Endodermal cell (in vitro differentiated cells): Measurements from ENCODE around the gene XYLT1. TPM values are rescaled to one million over a fixed set of nuclear protein-coding genes. Genes with fewer than 3 reads are reported as not detected.

Experiments
- DNase-seq: peaks from one replicate; pipeline ENCODE4 v3.0.0-alpha.2; 2017
- H3K27ac ChIP-seq: 2 replicates; pipeline ENCODE4 v1.5.1; 2013; ENCODE audit warnings: mild to moderate bottlenecking, low read depth, low read length, moderate library complexity
- H3K27me3 ChIP-seq: 2 replicates; pipeline ENCODE4 v1.6.1; 2013; ENCODE audit warnings: mild to moderate bottlenecking, low read length, moderate library complexity; ENCODE audit not compliant: insufficient read depth, control insufficient read depth, poor library complexity, severe bottlenecking
- H3K36me3 ChIP-seq: 2 replicates; pipeline ENCODE4 v1.7.0; 2013; ENCODE audit warnings: mild to moderate bottlenecking, low read length, moderate library complexity; ENCODE audit not compliant: control insufficient read depth, insufficient read depth
- H3K4me1 ChIP-seq: one replicate; pipeline ENCODE4 v1.7.0; 2013; ENCODE audit warnings: low read length; ENCODE audit not compliant: control insufficient read depth, insufficient read depth
- H3K4me3 ChIP-seq: 2 replicates; pipeline ENCODE4 v1.5.1; 2013; ENCODE audit warnings: mild to moderate bottlenecking, low read length, moderate library complexity
- H3K9ac ChIP-seq: 2 replicates; pipeline ENCODE4 v1.6.1; 2013; ENCODE audit warnings: mild to moderate bottlenecking, low read length, moderate library complexity; ENCODE audit not compliant: poor library complexity, severe bottlenecking; ENCODE audit errors: extremely low read depth
- H3K9me3 ChIP-seq: 2 replicates; pipeline ENCODE4 v1.6.1; 2013; ENCODE audit warnings: mild to moderate bottlenecking, low read length, moderate library complexity; ENCODE audit not compliant: control insufficient read depth
- H3K27ac Mint-ChIP-seq: 2 replicates; pipeline ENCODE4 v1.8.0; 2020; ENCODE audit warnings: mixed read lengths
- H3K27me3 Mint-ChIP-seq: 2 replicates; pipeline ENCODE4 v1.8.0; 2021; ENCODE audit warnings: mild to moderate bottlenecking, mixed read lengths; ENCODE audit not compliant: insufficient read depth
- H3K36me3 Mint-ChIP-seq: 2 replicates; pipeline ENCODE4 v1.8.0; 2020; ENCODE audit warnings: low read depth, mixed read lengths
- H3K4me1 Mint-ChIP-seq: 2 replicates; pipeline ENCODE4 v1.8.0; 2020; ENCODE audit warnings: mixed read lengths
- H3K4me3 Mint-ChIP-seq: 2 replicates; pipeline ENCODE4 v1.8.0; 2020; ENCODE audit warnings: mild to moderate bottlenecking, moderate library complexity, mixed read lengths
- H3K9me3 Mint-ChIP-seq: 2 replicates; pipeline ENCODE4 v1.8.0; 2020; ENCODE audit warnings: mild to moderate bottlenecking, mixed read lengths
- WGBS, 2 experiments: methylation state at CpG; one replicate each; pipeline versions ENCODE4 v1.1.5 to v1.1.7; 2013; ENCODE audit warnings: missing lambda C conversion rate in 2 of 2, mixed read lengths in 1 of 2; ENCODE audit not compliant: insufficient coverage in 1 of 2, insufficient read length in 1 of 2; 5-methylcytosine and 5-hydroxymethylcytosine counted together
- total RNA-seq, 2 donors: library from RNA; stranded (reverse); fragmentation: NEBNext Ultra II Directional in 1 of 2; extraction: Animal tissue kit (Norgen Biotek cat#: 25700) in 1 of 2; gene quantifications; 2 replicates in 1 of 2; 3 replicates in 1 of 2; pipeline ENCODE4 v1.2.1, GENCODE V29; 2021
- TF ChIP-seq, protein P1 (sequence below): fragments of 200-600 bp; sonication (generic); conservative IDR thresholded peaks from 2 replicates; pipeline ENCODE4 v1.5.0; 2021; ENCODE audit warnings: antibody characterized with exemption, mild to moderate bottlenecking

XYLT1 gene
- total RNA-seq, 2 donors from 2014 or later: 26.8 to 28.5 TPM

- no peak overlapping the region for H3K4me3 ChIP-seq
- TF ChIP-seq, protein P1, sequence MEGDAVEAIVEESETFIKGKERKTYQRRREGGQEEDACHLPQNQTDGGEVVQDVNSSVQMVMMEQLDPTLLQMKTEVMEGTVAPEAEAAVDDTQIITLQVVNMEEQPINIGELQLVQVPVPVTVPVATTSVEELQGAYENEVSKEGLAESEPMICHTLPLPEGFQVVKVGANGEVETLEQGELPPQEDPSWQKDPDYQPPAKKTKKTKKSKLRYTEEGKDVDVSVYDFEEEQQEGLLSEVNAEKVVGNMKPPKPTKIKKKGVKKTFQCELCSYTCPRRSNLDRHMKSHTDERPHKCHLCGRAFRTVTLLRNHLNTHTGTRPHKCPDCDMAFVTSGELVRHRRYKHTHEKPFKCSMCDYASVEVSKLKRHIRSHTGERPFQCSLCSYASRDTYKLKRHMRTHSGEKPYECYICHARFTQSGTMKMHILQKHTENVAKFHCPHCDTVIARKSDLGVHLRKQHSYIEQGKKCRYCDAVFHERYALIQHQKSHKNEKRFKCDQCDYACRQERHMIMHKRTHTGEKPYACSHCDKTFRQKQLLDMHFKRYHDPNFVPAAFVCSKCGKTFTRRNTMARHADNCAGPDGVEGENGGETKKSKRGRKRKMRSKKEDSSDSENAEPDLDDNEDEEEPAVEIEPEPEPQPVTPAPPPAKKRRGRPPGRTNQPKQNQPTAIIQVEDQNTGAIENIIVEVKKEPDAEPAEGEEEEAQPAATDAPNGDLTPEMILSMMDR: no peak
- H3K4me1 Mint-ChIP-seq: peaks cover 20% of the 10 kb centered on the region
- H3K9me3 ChIP-seq: peaks cover 15% of the 10 kb centered on the region
- no peak overlapping the region for H3K9ac ChIP-seq
- H3K9me3 Mint-ChIP-seq: peaks cover 2% of the 10 kb centered on the region
- no peak overlapping the region for H3K4me3 Mint-ChIP-seq
- peaks cover 22% of the 10 kb centered on the region for H3K27me3 Mint-ChIP-seq
- peaks cover 5% of the 10 kb centered on the region for H3K4me1 ChIP-seq
- DNase-seq: no peak
- peaks cover 24% of the 10 kb centered on the region for H3K27me3 ChIP-seq
- peaks cover 3% of the 10 kb centered on the region for H3K36me3 ChIP-seq
- H3K27ac Mint-ChIP-seq: no peak overlapping the region
- H3K36me3 Mint-ChIP-seq: peaks cover 16% of the 10 kb centered on the region
- 91 to 100% methylated on average over 2 to 4 of the region's 4 CpGs for WGBS, 2 experiments
- no peak overlapping the region for H3K27ac ChIP-seq
These were observed 30.6 kb downstream of the XYLT1 start for GRCh38 chr16:17440131-17440530.

DNA sequence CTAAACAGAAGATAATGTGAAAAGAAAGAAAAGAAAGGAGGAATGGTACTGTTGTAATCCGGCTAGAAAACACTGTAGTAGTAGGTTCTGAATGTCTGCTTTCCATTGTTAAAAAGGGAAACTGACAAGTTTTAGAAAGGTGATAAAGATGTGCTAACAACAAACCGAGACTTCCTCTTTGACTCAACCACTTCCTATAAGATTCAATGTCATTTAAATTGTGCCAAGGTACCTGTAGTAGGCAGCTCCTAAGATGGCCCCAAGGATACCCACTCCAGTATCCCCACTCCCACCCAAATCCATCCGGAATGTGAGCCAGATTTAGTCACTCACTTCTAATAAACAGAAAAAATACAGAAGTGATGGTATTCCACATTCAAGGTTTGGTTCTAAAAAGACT, 31.2 kb downstream of the XYLT1 start:
- H3K36me3 Mint-ChIP-seq: peaks cover 16% of the 10 kb centered on the region
- no peaks in the 10 kb centered on the region for H3K36me3 ChIP-seq
- H3K9me3 Mint-ChIP-seq: peaks cover 2% of the 10 kb centered on the region
- no peak overlapping the region for H3K4me3 ChIP-seq
- no peak overlapping the region for H3K27ac ChIP-seq
- peaks cover 24% of the 10 kb centered on the region for H3K27me3 ChIP-seq
- DNase-seq: no peak
- TF ChIP-seq, protein P1: no peak
- H3K4me1 Mint-ChIP-seq: peaks cover 20% of the 10 kb centered on the region
- peaks cover 15% of the 10 kb centered on the region for H3K9me3 ChIP-seq
- H3K4me1 ChIP-seq: peaks cover 5% of the 10 kb centered on the region
- 83% methylated on average over 3 of the region's 3 CpGs; no CpG with 5 or more reads in 1 of the 2 experiments for WGBS, 2 experiments
- H3K9ac ChIP-seq: no peak overlapping the region
- H3K4me3 Mint-ChIP-seq: no peak overlapping the region
- no peak overlapping the region for H3K27ac Mint-ChIP-seq
- peaks cover 22% of the 10 kb centered on the region for H3K27me3 Mint-ChIP-seq

DNA sequence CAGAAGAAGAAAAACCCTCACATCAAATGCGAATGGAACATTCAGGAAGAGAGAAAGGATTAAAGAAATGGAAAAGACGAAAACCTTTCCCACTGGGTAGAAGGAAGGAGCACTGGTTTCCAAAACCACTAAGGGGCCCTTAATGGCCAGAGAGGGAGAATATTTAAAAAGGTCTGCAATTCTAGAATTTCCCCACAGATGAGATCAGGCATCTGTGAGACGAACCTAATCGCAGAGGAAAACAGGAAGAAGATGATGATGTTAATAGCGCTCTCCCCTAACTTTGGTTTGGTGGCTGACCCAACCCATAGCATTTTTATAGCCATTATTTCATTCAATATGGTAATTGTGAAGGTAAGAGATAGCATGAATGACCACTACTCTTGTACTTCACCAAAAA, 32.8 kb downstream of the XYLT1 start:
- Histone ChIP-seq H3K27me3 (peaks cover 24% of the 10 kb centered on the region), H3K27ac (no peak overlapping the region), H3K36me3 (no peaks in the 10 kb centered on the region), H3K4me3 (no peak overlapping the region), H3K4me1 (peaks cover 8% of the 10 kb centered on the region), H3K9ac (no peak overlapping the region), H3K9me3 (peaks cover 8% of the 10 kb centered on the region)
- peaks cover 20% of the 10 kb centered on the region for H3K27me3 Mint-ChIP-seq
- H3K27ac Mint-ChIP-seq: no peak overlapping the region
- 96% methylated on average over 5 of the region's 5 CpGs; no CpG with 5 or more reads in 1 of the 2 experiments for WGBS, 2 experiments
- TF ChIP-seq, protein P1: no peak
- peaks cover 34% of the 10 kb centered on the region for H3K4me1 Mint-ChIP-seq
- no peak overlapping the region for H3K4me3 Mint-ChIP-seq
- H3K36me3 Mint-ChIP-seq: peaks cover 8% of the 10 kb centered on the region
- no peaks in the 10 kb centered on the region for H3K9me3 Mint-ChIP-seq
- DNase-seq: no peak
